H54 (cell line): ENCODE results near the gene PML.
A peak's percentile ranks its signal among the peaks of the same experiment; 100 is the strongest.

ENCODE experiments used
- DNase-seq: peaks from one replicate; pipeline ENCODE4 v3.0.0; 2011; ENCODE audit warnings: low spot score, mixed read lengths; ENCODE audit not compliant: insufficient read length
- FAIRE-seq: peaks from 3 replicates; lab custom pipeline; 2011; peaks lifted over from hg19 to GRCh38; lab: Jason Lieb, UNC
- POLR2A ChIP-seq: IDR thresholded peaks from 2 replicates; pipeline ENCODE4 v1.6.1; 2011; ENCODE audit warnings: low read depth, mild to moderate bottlenecking, low read length

Gene PML

GRCh38 chr15:74038707-74039655, 44.5 kb downstream of the PML start:
- DNase-seq, result no peak
- no peak for FAIRE-seq
- TF ChIP-seq POLR2A, result no peak

DNA sequence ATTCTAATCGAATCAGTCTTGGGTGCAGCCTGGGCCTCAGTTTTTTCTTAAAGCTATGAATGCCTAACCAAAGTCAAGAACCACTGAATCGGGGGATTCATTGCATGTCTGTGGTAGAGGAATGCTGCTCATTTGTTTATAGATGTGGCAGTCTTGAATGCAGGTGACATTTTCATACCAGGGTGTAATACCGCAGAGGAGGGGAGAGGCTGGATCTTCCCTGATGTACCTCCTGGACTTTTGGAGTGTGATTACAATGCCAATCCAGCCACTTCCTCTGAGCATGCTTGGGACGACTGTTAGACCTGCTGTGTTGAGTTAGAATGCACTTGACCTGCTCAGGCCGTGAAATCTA, 45.1 kb downstream of the PML start:
- FAIRE-seq (no peak), DNase-seq (no peak)
- no peak for TF ChIP-seq POLR2A

GRCh38 chr15:74040109-74040850, 45.8 kb downstream of the PML start:
- no peak for TF ChIP-seq POLR2A
- no peak for FAIRE-seq
- DNase-seq, result peak; percentile 78

GRCh38 chr15:74041311-74041756, 46.8 kb downstream of the PML start:
- FAIRE-seq, result no peak
- no peak for TF ChIP-seq POLR2A
- no peak for DNase-seq

DNA sequence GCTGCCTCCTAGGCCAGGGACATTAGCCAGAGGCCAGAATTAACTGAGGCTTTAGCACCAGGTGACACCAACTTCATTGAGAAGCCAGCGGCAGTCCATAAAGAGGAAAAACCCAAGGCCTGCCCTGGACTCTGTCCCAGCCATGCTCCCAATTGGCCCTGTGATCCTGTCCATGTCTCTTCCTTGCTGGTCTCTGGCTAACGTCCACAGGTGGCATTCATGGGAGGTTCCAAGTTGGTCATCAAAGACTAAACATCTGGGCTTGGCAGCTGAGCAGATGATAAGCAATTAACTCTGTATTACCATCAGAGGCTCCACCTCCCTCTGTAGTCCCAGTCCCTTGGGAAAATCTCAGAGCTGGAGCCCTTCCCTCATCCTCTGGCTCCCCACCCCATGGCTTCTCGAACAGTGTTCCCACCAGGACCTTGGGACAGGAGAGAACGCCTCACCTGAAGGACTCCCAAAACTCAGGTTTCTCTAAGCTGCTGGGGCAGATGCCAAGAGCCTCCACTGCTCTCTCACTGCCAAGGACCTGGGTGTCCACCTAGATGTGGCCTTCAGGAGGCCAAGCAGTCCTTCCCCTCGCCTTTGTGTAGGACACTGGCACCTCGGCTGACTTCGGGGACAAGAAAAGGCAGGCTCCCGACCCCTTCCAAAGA, 47.4 kb downstream of the PML start:
- TF ChIP-seq POLR2A, result no peak
- FAIRE-seq (no peak), DNase-seq (no peak)

GRCh38 chr15:74042603-74043424, 48.3 kb downstream of the PML start:
- TF ChIP-seq POLR2A, result no peak
- no peak for FAIRE-seq
- no peak for DNase-seq

DNA sequence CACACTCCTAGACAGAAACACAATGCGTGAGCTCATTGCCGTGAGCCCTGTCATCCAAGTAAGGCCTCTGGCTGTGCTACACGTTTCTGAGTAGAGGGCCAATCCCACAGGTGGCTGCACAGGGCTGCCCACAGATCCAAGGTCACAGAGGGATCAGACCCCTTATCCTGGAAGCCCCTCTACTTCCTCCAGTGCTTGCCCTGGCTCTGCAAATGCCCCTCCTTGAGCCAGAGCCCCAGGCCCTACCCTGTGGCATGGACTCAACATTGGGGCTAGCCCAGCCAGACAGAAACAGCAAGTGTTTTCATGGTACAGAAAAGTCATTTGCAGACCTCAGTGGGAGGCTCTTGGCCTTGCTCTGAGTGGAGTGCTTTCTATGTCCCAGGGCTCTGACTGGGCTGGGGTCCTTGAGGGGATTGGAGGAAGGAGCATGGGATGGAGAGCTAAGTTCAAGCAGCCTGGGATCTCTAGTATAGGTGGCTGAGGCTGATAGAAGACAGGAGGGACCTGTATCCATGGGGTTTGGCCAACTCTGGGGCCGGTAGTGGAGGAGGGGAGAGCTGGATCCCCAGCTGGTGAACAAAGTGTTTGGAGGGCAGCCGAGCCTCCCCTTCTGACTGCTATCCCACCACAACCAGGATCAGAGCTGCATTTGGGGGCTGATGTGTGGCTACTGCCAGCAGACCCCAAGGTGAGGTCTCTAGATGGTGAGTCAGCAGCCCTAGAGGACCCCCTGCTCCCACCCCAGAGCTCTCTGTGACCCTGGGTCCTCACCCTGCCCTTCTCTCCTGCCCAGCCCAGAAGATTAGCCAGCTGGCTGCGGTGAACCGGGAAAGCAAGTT, 49.1 kb downstream of the PML start:
- no peak for TF ChIP-seq POLR2A
- DNase-seq (no peak), FAIRE-seq (no peak)

- no peak for TF ChIP-seq POLR2A
- FAIRE-seq (no peak), DNase-seq (no peak)
These were observed 50.0 kb downstream of the PML start for GRCh38 chr15:74044267-74045110.

DNA sequence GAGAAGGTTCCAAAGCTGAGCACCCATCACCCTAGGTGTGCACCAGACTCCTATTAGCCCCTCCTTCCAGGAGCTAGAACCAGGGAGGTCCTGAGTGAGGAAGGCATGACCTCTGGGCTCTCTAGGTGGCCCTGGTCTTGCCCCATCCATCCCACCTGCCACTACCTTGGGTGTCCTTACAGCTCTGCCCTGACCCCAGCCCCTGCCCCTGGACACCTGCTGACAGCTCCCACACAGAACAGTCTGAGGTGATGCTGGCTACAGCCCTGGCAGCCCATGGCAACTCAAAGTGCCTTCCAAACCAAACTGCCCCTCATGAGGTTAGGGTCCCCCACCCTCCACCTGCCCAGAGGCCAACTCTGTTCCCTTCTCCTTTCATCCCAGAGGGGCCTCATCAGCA, 50.7 kb downstream of the PML start:
- no peak for FAIRE-seq
- no peak for TF ChIP-seq POLR2A
- no peak for DNase-seq

DNA sequence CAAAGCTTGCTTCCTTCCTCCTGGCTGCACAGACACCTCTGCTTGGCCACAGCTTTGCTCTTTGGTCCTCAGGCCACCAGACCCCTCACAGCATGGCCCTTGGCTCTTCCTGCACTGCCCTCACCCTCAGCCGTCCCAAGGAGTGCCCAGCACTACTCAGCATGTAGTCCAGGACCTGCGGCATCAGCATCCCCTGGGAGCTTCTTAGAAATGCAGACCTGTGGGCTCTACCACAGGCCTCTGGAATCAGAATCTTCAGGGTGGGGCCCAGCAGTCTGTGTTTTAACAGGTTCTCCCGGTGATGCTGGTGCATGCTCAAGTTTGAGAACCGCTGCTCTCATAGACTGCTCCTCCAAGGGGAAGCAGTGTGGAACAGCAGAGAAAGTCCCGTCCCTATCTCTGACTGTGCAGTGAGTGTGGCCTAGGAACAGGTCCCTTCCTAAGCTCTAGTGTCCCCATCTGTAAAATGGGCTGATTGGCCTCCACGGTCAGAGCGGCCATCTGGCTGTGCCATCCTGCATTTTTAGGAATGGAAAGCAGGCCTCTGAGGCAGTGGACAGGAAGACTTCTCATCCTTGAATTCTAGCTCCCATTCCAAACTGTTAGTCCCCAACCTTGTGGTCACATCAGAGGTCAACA, 51.2 kb downstream of the PML start:
- FAIRE-seq (no peak), DNase-seq (no peak)
- no peak for TF ChIP-seq POLR2A

GRCh38 chr15:74046275-74046674, 51.8 kb downstream of the PML start:
- TF ChIP-seq POLR2A, result no peak
- FAIRE-seq (no peak), DNase-seq (no peak)
